ENCODE results near the gene MBNL2.

The MBNL2 gene

GRCh38 chr13:97300871-97301270, 78.7 kb downstream of the MBNL2 start:
- DNase-seq (ENCODE audit: low read depth in 2 of 2): no peak

DNA sequence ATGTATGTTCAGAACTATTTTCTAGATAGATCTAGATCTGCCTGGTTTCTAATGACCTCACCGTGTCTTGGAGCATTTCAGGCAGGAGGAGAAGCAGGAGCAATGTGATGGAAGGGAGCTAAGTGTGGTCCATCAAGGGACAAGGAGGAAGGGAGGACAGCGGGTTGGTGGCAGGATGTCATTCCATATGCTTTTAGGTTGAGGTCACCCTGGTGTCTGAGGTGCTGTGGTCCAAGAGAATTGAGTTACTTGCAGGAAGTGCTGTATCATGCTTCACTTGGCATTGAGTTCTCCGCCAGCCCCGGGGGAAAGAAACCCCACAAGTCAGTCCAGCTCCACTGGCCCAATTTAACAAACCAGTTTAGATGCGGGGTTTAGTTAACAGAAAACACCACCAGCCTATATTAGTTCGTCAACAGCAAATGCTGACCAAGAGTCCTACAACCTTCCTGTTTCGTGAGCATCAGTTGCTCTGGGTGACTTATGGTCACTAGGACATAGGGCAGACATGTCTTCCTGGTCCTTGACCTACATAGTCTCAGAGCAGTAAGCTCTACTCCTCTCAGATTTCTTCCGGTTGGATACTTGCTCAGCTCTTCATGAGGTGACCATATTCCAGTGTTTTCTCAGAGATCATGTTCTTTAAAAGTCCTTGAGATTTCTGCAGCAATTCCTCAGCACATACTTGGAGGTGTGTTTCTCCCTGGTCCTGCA, 79.4 kb downstream of the MBNL2 start:
- DNase-seq (ENCODE audit: low read depth in 2 of 2): no peak

DNA sequence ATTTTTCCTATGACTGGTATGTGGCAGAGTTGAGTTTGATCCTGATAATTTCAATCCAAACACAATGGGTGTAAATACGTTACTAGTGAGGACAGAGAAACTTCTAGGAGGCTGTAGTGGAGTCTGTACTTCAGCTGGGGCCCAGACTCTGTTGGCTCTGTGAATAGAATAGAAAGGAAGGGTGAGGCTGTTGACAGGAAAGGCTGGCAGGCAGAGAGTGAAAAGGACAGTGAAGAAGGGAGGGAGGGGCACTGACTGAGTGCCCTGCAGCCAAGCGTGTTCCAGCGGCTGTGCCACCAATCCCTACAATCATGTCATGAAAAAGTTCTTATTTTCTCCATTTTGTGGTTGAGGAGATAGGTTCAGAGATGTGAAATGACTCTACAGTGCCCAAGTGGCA, 80.5 kb downstream of the MBNL2 start:
- DNase-seq (ENCODE audit: low read depth in 2 of 2): no peak

- DNase-seq (ENCODE audit: low read depth in 2 of 2): no peak
Measured at GRCh38 chr13:97306106-97306505, 84.0 kb downstream of the MBNL2 start.

- no peak for DNase-seq (ENCODE audit: low read depth in 2 of 2)
Measured at GRCh38 chr13:97306645-97307044, 84.5 kb downstream of the MBNL2 start.

DNA sequence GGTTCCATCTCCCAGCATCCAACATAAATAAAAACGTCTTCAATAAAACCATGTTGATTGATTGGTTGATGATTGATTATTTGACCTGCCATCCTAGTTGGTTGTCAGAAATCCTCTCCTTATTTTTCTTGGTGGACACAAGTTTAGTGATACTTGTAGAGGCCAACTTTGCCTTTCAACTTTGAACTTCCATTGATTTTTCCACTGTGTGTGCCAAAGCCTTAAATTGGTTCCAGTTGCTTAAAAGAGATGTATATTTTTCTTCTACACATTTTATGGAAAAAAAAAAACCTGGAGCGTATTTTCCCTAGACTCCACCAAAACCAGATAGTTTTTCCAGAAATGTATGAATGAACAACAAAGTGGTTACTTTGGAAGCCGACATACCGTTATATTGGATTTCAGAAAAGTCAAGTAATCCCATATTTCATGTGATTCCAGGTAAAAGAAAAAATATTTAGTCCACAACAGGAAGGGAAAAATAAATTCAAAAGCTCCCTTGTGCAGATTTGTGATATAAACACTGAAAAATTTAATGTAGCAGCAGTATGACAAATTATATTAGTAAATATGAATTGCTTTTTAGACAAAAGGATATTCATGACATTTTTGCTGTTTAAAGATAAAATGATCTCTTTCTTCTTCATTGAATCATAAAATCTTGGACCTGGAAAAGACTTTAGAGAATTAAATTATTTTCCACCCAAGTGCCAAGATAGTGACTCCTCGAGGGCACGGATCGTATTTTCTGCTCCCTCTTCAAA, 85.2 kb downstream of the MBNL2 start:
- no peak for DNase-seq (ENCODE audit: low read depth in 2 of 2)

GRCh38 chr13:97307882-97308624, 85.9 kb downstream of the MBNL2 start:
- DNase-seq (ENCODE audit: low read depth in 2 of 2): no peak

DNA sequence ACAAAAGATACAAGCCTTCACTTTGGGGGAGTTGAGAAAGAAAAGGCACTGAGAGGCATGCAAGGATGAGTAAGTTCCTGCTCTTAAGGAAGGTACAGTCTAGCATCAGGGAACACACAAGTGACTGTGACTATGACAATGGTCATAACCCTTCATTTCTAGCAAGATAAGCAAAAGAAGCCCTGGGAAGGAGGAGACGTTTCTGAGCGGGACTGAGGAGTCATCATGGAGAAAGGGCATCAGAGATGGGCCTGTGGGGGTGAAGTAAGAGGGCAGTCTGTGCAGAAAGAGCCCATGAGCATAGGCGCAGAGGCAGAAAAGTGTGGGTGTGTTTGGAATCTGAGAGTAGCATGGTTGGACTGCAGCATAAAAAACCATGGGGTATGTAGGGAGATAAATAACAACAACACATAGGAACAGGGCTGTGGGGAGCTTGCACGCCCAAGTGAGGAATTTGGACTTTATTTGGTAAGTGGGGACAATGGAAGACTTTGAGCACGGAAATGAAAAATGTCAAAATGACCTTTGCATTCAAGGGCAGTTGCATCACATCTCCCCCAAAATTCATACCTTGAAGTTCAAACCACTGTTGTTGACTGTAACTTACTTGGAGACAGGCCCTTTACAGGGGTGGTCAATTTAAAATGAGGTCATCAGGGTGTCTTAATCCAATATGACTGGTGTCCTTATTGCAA, 86.7 kb downstream of the MBNL2 start:
- DNase-seq (ENCODE audit: low read depth in 2 of 2): no peak

DNA sequence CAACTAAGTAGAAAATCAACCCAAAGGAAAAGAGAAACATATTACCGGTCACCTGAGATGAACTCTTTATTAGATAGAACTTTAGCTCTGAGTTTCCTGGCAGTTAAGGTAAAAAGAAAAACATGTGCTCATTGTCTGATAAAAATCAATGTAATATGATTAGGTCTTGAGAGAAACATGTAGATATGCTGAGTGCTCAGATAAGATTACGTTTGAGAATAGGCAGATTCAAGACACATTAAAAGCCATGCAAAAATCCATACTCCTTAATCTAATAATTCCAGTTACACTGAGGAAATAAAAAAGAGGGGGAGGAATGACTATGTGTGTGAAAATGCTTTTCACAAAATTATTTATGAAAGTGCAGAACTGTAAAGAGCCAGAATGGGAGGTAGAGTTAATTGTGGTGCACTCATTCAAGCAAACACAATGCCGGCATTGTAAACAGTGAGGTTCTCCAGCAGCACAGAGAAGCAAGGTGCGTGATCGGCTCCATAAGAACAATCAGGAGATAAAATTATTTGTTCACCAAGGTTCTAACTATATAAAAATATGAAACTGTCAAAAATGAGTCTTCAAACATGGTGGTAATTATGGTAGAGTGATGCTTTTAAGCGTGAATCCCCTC, 88.8 kb downstream of the MBNL2 start:
- no peak for DNase-seq (ENCODE audit: low read depth in 2 of 2)

GRCh38 chr13:97311956-97312355, 89.8 kb downstream of the MBNL2 start:
- DNase-seq (ENCODE audit: low read depth in 2 of 2): no peak

- DNase-seq (ENCODE audit: low read depth in 2 of 2): no peak
Measured at GRCh38 chr13:97313551-97314260, 91.6 kb downstream of the MBNL2 start.

DNA sequence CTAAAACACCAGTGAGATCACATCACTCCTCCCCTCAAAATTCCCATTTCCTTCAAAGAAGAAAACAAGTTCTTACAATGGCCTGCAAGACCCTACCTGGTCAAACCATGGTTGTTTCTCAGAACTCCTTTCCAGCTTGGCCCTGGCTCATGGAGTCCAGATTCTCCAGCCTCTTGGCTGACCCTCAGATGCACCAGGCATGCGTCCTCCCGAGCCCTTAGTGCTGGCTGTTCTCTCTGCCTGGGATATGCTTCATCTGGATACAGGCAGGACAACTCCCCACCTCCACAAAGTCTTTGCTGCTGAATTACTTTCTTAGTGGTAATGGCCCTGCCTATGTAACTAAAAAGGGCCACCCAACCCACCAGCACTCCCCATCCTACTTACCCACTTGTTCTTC, 94.3 kb downstream of the MBNL2 start:
- no peak for DNase-seq (ENCODE audit: low read depth in 2 of 2)

- DNase-seq (ENCODE audit: low read depth in 2 of 2): no peak
Measured at GRCh38 chr13:97317933-97318332, 95.8 kb downstream of the MBNL2 start.

- DNase-seq (ENCODE audit: low read depth in 2 of 2): no peak
Measured at GRCh38 chr13:97318532-97318931, 96.4 kb downstream of the MBNL2 start.

DNA sequence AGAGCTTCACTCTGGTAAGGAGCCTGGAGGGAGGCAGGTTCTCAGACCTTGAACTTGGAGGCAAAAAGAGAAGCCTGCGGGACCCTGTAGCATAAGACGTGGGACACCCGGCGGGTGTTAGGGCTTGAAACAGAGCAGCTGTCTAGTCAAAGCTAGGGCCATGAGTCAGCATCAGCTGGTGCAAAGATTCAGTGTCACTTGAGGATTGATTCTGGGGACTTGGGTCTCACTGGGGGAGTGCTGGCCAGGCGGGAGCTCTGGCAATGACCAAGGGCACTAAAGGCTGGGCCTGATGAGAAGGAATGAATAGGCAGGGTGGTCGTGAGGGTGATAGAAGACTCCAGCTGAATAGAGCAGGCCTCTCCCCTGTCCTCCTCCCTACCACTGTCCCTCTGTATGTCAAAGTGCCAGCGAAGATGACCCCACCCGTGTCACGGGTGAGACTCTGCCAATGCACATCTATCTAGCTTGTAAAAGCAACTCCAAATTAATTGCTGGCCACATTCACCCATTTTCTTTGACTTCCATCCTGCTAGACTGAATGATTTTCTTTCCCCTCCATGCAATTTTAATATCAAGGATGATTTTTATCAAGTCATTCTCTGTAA, 97.1 kb downstream of the MBNL2 start:
- no peak for DNase-seq (ENCODE audit: low read depth in 2 of 2)

DNA sequence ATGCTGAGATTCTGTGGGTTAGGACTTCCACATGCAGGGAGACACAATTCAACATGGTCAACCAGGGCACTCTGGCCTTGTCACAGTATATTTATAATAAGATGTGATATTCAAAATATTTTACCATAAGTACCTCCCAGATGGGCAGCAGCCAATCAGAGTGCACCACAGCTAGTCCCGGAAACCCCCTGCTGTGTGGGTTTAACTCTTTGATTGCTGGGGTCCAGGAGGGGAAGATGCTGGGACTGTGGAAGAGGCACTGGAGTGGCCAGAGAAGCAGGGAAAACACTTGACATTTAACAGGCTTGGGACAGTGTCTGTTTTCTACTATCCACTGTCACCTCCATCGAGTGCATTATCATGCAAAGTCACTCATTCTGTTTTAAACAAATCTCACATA, 99.0 kb downstream of the MBNL2 start:
- no peak for DNase-seq (ENCODE audit: low read depth in 2 of 2)

DNA sequence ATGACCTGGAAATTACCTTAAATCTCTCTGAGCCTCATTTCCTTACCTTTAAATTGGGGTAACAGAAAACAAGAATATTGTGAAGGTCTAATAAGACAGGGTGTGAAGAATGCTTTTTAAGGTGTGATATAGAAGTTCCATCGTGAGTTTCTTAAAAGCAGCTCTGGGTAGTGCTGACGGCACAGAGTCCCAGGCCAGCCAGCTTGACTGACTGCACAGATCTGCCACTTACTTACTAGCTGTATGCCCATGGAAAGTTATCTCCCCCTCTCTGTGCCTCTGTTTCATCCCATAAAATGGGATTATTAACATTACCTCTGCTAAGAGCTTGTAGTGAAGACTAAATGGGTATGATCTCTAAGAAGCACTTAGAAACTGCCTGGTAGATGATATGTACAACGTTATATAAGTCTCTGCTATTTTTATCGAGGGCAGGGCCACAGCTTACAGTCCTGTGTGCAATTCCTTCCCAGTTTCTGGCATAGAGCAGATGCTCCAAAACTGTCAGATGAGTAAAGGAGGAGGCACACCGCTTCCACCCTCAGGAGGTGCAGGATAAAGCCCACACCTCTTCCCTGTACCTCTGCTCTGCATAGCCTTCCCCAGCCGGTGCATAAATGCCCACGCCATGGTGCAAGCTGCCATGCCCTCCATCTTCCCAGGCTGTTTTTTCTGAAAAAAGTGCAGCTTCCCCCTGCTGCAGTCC, 99.6 kb downstream of the MBNL2 start:
- no peak for DNase-seq (ENCODE audit: low read depth in 2 of 2)

DNA sequence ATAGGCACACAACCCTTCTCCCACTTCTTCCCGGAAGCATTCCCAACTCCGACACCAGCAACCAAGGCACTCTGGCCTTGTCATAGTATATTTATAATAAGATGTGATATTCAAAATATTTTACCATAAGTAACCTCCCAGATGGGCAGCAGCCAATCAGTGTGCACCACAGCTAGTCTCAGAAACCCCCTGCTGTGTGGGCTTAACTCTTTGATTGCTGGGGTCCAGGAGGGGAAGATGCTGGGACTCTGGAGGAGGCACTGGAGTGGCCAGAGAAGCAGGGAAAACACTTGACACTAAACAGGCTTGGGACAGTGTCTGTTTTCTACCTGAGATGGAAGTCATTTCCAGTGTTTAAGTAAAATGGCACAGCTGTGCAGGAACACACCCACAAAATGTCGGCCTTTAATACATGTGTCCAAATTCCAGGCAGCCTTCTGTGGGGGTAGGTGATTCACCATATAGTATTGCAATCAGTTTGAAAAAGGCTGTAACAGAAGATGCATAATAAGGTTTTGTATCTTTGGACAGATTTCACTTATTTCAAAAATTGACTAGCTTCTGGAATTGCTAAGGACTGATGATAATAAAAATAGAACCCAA, 100.7 kb downstream of the MBNL2 start:
- no peak for DNase-seq (ENCODE audit: low read depth in 2 of 2)

GRCh38 chr13:97324115-97324514, 102.0 kb downstream of the MBNL2 start:
- no peak for DNase-seq (ENCODE audit: low read depth in 2 of 2)

- no peak for DNase-seq (ENCODE audit: low read depth in 2 of 2)
Measured at GRCh38 chr13:97325738-97326137, 103.6 kb downstream of the MBNL2 start.

Data from stimulated activated CD4-positive, alpha-beta T cell treated with anti-CD3 and anti-CD28 coated beads, Interleukin-15, amount 100 ng/mL, for 48 hours (primary cell).